Loucy (cell line): ENCODE measurements around the gene SSBP3.

ENCODE experiments used
- H2AFZ ChIP-seq: fragments of 200-600 bp; sonication (generic); 2 replicates; pipeline ENCODE4 v1.6.0; 2016; ENCODE audit warnings: antibody characterized with exemption, mild to moderate bottlenecking, low read length, moderate library complexity
- H3F3A ChIP-seq: fragments of 200-600 bp; 2 replicates; pipeline ENCODE4 v1.6.0; 2016; ENCODE audit warnings: antibody characterized with exemption, low read depth, mild to moderate bottlenecking
- H3K27me3 ChIP-seq: fragments of 200-600 bp; sonication (generic); 2 replicates; pipeline ENCODE4 v1.6.1; 2014; ENCODE audit warnings: low read length, mild to moderate bottlenecking; ENCODE audit not compliant: insufficient read depth, poor library complexity, severe bottlenecking
- H3K36me3 ChIP-seq: fragments of 200-600 bp; sonication (generic); 2 replicates; pipeline ENCODE4 v1.6.1; 2016; ENCODE audit warnings: low read length; ENCODE audit not compliant: insufficient read depth
- H3K4me1 ChIP-seq: fragments of 200-600 bp; sonication (generic); 2 replicates; pipeline ENCODE4 v1.5.1; 2014; ENCODE audit warnings: low read length, mild to moderate bottlenecking; ENCODE audit not compliant: insufficient read depth, poor library complexity, severe bottlenecking
- H3K4me2 ChIP-seq: fragments of 200-600 bp; sonication (generic); 2 replicates; pipeline ENCODE4 v1.6.0; 2014; ENCODE audit warnings: antibody characterized with exemption, low read length, low read depth, mild to moderate bottlenecking; ENCODE audit not compliant: poor library complexity, severe bottlenecking
- H3K4me3 ChIP-seq: fragments of 200-600 bp; sonication (generic); 2 replicates; pipeline ENCODE4 v1.5.1; 2014; ENCODE audit warnings: low read length, mild to moderate bottlenecking, mixed read lengths; ENCODE audit not compliant: poor library complexity, severe bottlenecking
- H3K79me2 ChIP-seq: fragments of 200-600 bp; sonication (generic); 2 replicates; pipeline ENCODE4 v1.6.1; 2014; ENCODE audit warnings: low read length; ENCODE audit not compliant: insufficient read depth
- H3K9ac ChIP-seq: fragments of 200-600 bp; sonication (generic); 2 replicates; pipeline ENCODE4 v1.6.0; 2014; ENCODE audit warnings: mild to moderate bottlenecking, low read depth, low read length, moderate library complexity; ENCODE audit not compliant: poor library complexity, severe bottlenecking
- H3K9me2 ChIP-seq: fragments of 200-600 bp; sonication (generic); replicated peaks from 2 replicates; pipeline ENCODE4 v1.6.1; 2016; ENCODE audit warnings: low read depth, low read length, mixed read lengths
- H3K9me3 ChIP-seq: fragments of 200-600 bp; sonication (generic); 2 replicates; pipeline ENCODE4 v1.6.1; 2014; ENCODE audit warnings: mild to moderate bottlenecking, antibody characterized with exemption, low read length, low read depth; ENCODE audit not compliant: insufficient read depth
- H4K20me1 ChIP-seq: fragments of 200-600 bp; sonication (generic); 2 replicates; pipeline ENCODE4 v1.6.0; 2014; ENCODE audit warnings: antibody characterized with exemption, low read length, mild to moderate bottlenecking; ENCODE audit not compliant: insufficient read depth, poor library complexity, severe bottlenecking
- CTCF ChIP-seq: fragments of 200-600 bp; sonication (generic); conservative IDR thresholded peaks from 2 replicates; pipeline ENCODE4 v1.5.1; 2014; ENCODE audit warnings: mild to moderate bottlenecking, antibody characterized with exemption, low read length
- EZH2phosphoT487 ChIP-seq: fragments of 200-600 bp; IDR thresholded peaks from 2 replicates; pipeline ENCODE4 v1.6.1; 2018; ENCODE audit warnings: antibody characterized with exemption, mild to moderate bottlenecking, moderate library complexity, borderline replicate concordance

SSBP3 gene

GRCh38 chr1:54415533-54415932 is 9.3 kb upstream of the SSBP3 start:
- Histone ChIP-seq H2AFZ (no peak overlapping the region), H3K27me3 (no peaks in the 10 kb centered on the region), H3K9me2 (no peaks in the 10 kb centered on the region), H3F3A (no peaks in the 10 kb centered on the region), H3K4me2 (no peak overlapping the region), H3K9ac (no peak overlapping the region), H3K4me3 (no peak overlapping the region), H3K36me3 (no peaks in the 10 kb centered on the region), H3K79me2 (no peaks in the 10 kb centered on the region), H4K20me1 (no peaks in the 10 kb centered on the region), H3K9me3 (no peaks in the 10 kb centered on the region), H3K4me1 (peaks cover 6% of the 10 kb centered on the region)
- TF ChIP-seq EZH2phosphoT487 (no peak), CTCF (no peak)

GRCh38 chr1:54413732-54414131 is 7.5 kb upstream of the SSBP3 start:
- H3K9me3 ChIP-seq = no peaks in the 10 kb centered on the region
- peak overlapping the region; percentile 35 for H3K4me2 ChIP-seq
- H3K9ac ChIP-seq = no peak overlapping the region
- H3K36me3 ChIP-seq = no peaks in the 10 kb centered on the region
- H3F3A ChIP-seq = no peaks in the 10 kb centered on the region
- no peaks in the 10 kb centered on the region for H4K20me1 ChIP-seq
- TF ChIP-seq CTCF (no peak), EZH2phosphoT487 (no peak)
- no peaks in the 10 kb centered on the region for H3K79me2 ChIP-seq
- H3K9me2 ChIP-seq = no peaks in the 10 kb centered on the region
- no peaks in the 10 kb centered on the region for H3K27me3 ChIP-seq
- H3K4me3 ChIP-seq = no peak overlapping the region
- H2AFZ ChIP-seq = peak overlapping the region; percentile 50
- H3K4me1 ChIP-seq = peaks cover 16% of the 10 kb centered on the region

- no peaks in the 10 kb centered on the region for H3K9me2 ChIP-seq
- H3K4me2 ChIP-seq = peak overlapping the region; percentile 35
- H3K27me3 ChIP-seq = no peaks in the 10 kb centered on the region
- peak overlapping the region; percentile 50 for H2AFZ ChIP-seq
- H3K4me1 ChIP-seq = peaks cover 20% of the 10 kb centered on the region
- H3K9ac ChIP-seq = no peak overlapping the region
- no peak overlapping the region for H3K4me3 ChIP-seq
- no peak for TF ChIP-seq CTCF
- no peak for TF ChIP-seq EZH2phosphoT487
- no peaks in the 10 kb centered on the region for H3F3A ChIP-seq
- no peaks in the 10 kb centered on the region for H3K36me3 ChIP-seq
- no peaks in the 10 kb centered on the region for H3K9me3 ChIP-seq
- H4K20me1 ChIP-seq = no peaks in the 10 kb centered on the region
- H3K79me2 ChIP-seq = no peaks in the 10 kb centered on the region
These were observed 7.1 kb upstream of the SSBP3 start for GRCh38 chr1:54413295-54413694.
